K562 (cell line): ENCODE data around the gene HOXB5. TPM values are rescaled to one million over a fixed set of nuclear protein-coding genes. Genes with fewer than 3 reads are reported as not detected.

ENCODE experiments used
- CHD2 ChIP-seq: IDR thresholded peaks from 2 replicates; pipeline ENCODE4 v1.6.1; 2011; ENCODE audit warnings: low read depth, low read length
- ERF ChIP-seq: fragments of 450-650 bp; formaldehyde crosslinking; IDR thresholded peaks from 2 replicates; pipeline ENCODE4 v1.4.0; 2020; ENCODE audit warnings: mild to moderate bottlenecking, mixed read lengths
- ESRRB ChIP-seq: fragments of 250-450 bp; sonication (Bioruptor Pico); IDR thresholded peaks from 2 replicates; pipeline ENCODE4 v1.5.0; 2020; ENCODE audit warnings: mild to moderate bottlenecking, moderate library complexity, borderline replicate concordance
- ETV6 ChIP-seq, 3 experiments: fragments of 150-350 bp in 1 of 3; sonication (generic) in 1 of 3; formaldehyde crosslinking in 1 of 3; IDR thresholded peaks; 2 replicates each; pipeline versions ENCODE4 v1.6.1 to v1.8.0; 2014 to 2022; ENCODE audit warnings: borderline replicate concordance in 2 of 3, low read depth in 2 of 3, antibody characterized with exemption in 1 of 3, low read length in 1 of 3, mild to moderate bottlenecking in 1 of 3, missing genetic modification reagents in 1 of 3
- KLF10 ChIP-seq: fragments of 250-450 bp; sonication (Bioruptor Pico); IDR thresholded peaks from 2 replicates; pipeline ENCODE4 v1.6.1; 2021; ENCODE audit warnings: matching md5 sums
- MBD2 ChIP-seq: sonication (generic); IDR thresholded peaks from 2 replicates; pipeline ENCODE4 v1.6.1; 2016; ENCODE audit warnings: low read depth, borderline replicate concordance
- NFRKB ChIP-seq: fragments of 450-650 bp; IDR thresholded peaks from 2 replicates; pipeline ENCODE4 v1.6.1; 2016; ENCODE audit warnings: low read depth
- NR2F6 ChIP-seq: fragments of 450-650 bp; formaldehyde crosslinking; IDR thresholded peaks from 2 replicates; pipeline ENCODE4 v1.4.0; 2020; ENCODE audit warnings: mild to moderate bottlenecking
- POLR2AphosphoS2 ChIP-seq: IDR thresholded peaks from 2 replicates; pipeline ENCODE4 v1.6.1; 2012; ENCODE audit warnings: low read length, improper control_type of control experiment
- SMAD4 ChIP-seq: fragments of 250-450 bp; sonication (Bioruptor Pico); conservative IDR thresholded peaks from 2 replicates; pipeline ENCODE4 v1.8.0; 2021; ENCODE audit warnings: inconsistent platforms, mild to moderate bottlenecking, moderate library complexity
- SRF ChIP-seq, 2 experiments: fragments of 250-450, 450-650 bp in 1 of 2; sonication (Bioruptor Pico) in 1 of 2; sonication (generic) in 1 of 2; formaldehyde crosslinking; IDR thresholded peaks; 2 replicates each; pipeline versions ENCODE4 v1.5.0 to v1.5.1; 2020 to 2022; ENCODE audit warnings: mild to moderate bottlenecking in 1 of 2, missing genetic modification reagents in 1 of 2
- SRSF1 ChIP-seq: fragments of 200-400 bp; formaldehyde crosslinking; IDR thresholded peaks from 2 replicates; pipeline ENCODE4 v1.6.1; 2017; ENCODE audit warnings: mild to moderate bottlenecking, low read depth, low read length, moderate library complexity
- SRSF3 ChIP-seq: fragments of 200-400 bp; formaldehyde crosslinking; IDR thresholded peaks from 2 replicates; pipeline ENCODE4 v1.6.1; 2016; ENCODE audit warnings: mild to moderate bottlenecking, low read length, moderate library complexity; ENCODE audit not compliant: insufficient read depth
- ZFP1 ChIP-seq: fragments of 450-650 bp; formaldehyde crosslinking; IDR thresholded peaks from 2 replicates; pipeline ENCODE4 v1.4.0; 2020; ENCODE audit warnings: mild to moderate bottlenecking, mixed read lengths
- ZFP36 ChIP-seq: fragments of 150-350 bp; IDR thresholded peaks from 2 replicates; pipeline ENCODE4 v1.6.1; 2018; ENCODE audit warnings: low read length, low read depth; ENCODE audit not compliant: partially characterized antibody
- ZNF212 ChIP-seq: fragments of 450-650 bp; formaldehyde crosslinking; IDR thresholded peaks from 2 replicates; pipeline ENCODE4 v1.4.0; 2020; ENCODE audit warnings: mild to moderate bottlenecking
- ZNF280A ChIP-seq: fragments of 450-650 bp; IDR thresholded peaks from 2 replicates; pipeline ENCODE4 v1.6.1; 2018; ENCODE audit warnings: mild to moderate bottlenecking, low read depth; ENCODE audit not compliant: partially characterized antibody
- ZNF445 ChIP-seq: fragments of 250-450 bp; sonication (Bioruptor Pico); IDR thresholded peaks from 2 replicates; pipeline ENCODE4 v1.4.0; 2020; ENCODE audit warnings: low read depth, mild to moderate bottlenecking, moderate library complexity
- polyA plus RNA-seq, 8 experiments: library from polyadenylated mRNA; depleted of rRNA in 4 of 8; stranded (reverse) in 5 of 8; unstranded in 3 of 8; fragments of >200 nt; fragmentation: Nextera tagmentation in 2 of 8; fragmentation: Illumina TruSeq in 1 of 8; extraction: Ambion mirVana in 2 of 8; extraction: Trizol in 1 of 8; gene quantifications; 2 replicates each; pipeline versions ENCODE4 v1.2.1 to v1.2.3, GENCODE V29; 2011 to 2014; ENCODE audit warnings: inconsistent platforms in 1 of 8, missing spikeins in 1 of 8
- total RNA-seq, 7 experiments: library from RNA; depleted of rRNA in 6 of 7; stranded (reverse); fragments of >200 nt in 6 of 7; fragmentation: Illumina TruSeq in 2 of 7; extraction: Trizol in 2 of 7; gene quantifications; 2 replicates each; pipeline versions ENCODE4 v1.2.1 to v1.2.3, GENCODE V29; 2011 to 2021; ENCODE audit warnings: low replicate concordance in 1 of 7

The HOXB5 gene
- total and polyA plus RNA-seq, 9 of the 15 experiments (the other 6 are each of a cell fraction or from before 2014, with no cell fraction given), result 0.24 to 2.7 (median 0.65) TPM

DNA sequence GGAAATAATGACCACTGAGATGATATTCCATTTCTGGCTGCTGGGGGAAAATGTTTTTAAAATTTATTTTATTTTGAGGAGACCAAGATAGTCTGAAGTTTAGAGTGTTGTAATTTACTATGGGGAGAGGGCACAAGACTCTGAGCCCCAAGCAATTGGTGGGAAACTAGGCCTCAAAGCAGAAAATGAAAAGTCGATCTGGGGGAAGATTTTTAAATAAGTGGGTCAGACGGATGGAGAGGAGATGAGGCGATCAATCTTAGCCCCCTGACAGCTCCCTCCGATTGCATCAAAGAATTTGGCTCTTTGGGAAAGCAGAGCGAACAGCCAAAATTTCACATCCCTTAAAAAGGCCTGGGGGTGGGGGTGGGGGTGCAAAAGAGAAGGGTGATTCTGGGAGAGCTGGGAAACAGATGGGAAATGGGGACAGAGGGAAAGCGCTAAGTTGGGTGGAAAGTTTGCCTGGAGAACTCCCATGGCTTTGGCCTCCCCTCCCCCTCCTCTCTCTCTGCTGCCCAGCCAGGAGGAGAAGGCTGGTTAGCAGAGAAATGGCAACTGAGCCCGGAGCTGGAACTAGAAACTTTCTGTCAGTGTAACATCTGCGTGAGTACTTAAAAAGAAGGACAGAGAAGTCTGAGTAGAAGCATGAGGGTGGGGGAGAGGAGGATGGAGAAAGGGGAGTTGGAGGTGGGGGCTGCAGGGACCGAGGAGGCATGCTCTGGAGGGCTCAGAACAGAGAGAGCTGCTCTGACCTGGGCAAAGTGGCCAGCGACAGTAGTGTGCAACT, 47.2 kb downstream of the HOXB5 start (continued):
- TF ChIP-seq ZFP36 (no peak), ZNF445 (CRISPR knock-in tag) (no peak), CHD2 (no peak), POLR2AphosphoS2 (no peak), ESRRB (CRISPR knock-in tag) (no peak), ZNF280A (no peak), NR2F6 (CRISPR knock-in tag) (no peak), ETV6 (IDR thresholded peaks at IDR 0.05; ENCODE audit: borderline replicate concordance in 1 of 2, low read depth in 2 of 2, low read length in 1 of 2) (no peak), ETV6 (CRISPR knock-in tag; IDR thresholded peaks at IDR 0.05; ENCODE audit: borderline replicate concordance) (no peak), ZNF212 (CRISPR knock-in tag) (no peak), SRSF1 (no peak), NFRKB (peak; percentile 75; the same call in 1 of the 2 replicates), SRF (CRISPR knock-in tag; IDR thresholded peaks at IDR 0.05) (no peak), SRSF3 (no peak), SMAD4 (CRISPR knock-in tag) (peak; percentile 10; the same call in 1 of the 2 replicates), MBD2 (no peak), ERF (CRISPR knock-in tag) (0 out of 2 replicates have a peak, but pooled peaks have one; percentile 57), KLF10 (no peak), ZFP1 (CRISPR knock-in tag) (no peak; the same call in 1 of the 2 replicates)
